GM10248 (cell line): Measurements from ENCODE around the gene ETS1.
A peak's percentile ranks its signal among the peaks of the same experiment; 100 is the strongest.

ENCODE experiments used
- CTCF ChIA-PET: fragments of 300-600 bp; sonication (Branson Sonifier 250); formaldehyde crosslinking; extraction: SDS; loops from one replicate; lab custom pipeline; 2021; ENCODE audit warnings: antibody characterized with exemption; lab: Yijun Ruan, JAX
- POLR2A ChIA-PET: fragments of 350-650 bp; sonication (Branson Sonifier 250); formaldehyde crosslinking; extraction: SDS; loops from one replicate; lab custom pipeline; 2020; ENCODE audit warnings: antibody characterized with exemption; lab: Yijun Ruan, JAX
- DNase-seq: peaks from one replicate; pipeline ENCODE4 v3.0.0; 2012; ENCODE audit errors: extremely low spot score
- CTCF ChIP-seq: IDR thresholded peaks from 2 replicates; pipeline ENCODE4 v1.5.1; 2012; ENCODE audit warnings: mild to moderate bottlenecking, low read depth; ENCODE audit errors: extremely low read depth, missing control alignments, control extremely low read depth

The ETS1 gene

GRCh38 chr11:128607819-128608218 lies 20.5 kb upstream of the ETS1 start:
- ChIA-PET POLR2A (no interaction called here), CTCF (interaction anchor here (0.7 to 8.5 kb wide), 13 partner anchors 9 to 450 kb away, joined by 3 to 62 read pairs (median 4); no protein-coding TSS in a partner anchor)
- DNase-seq, result no peak
- no peak for TF ChIP-seq CTCF

- DNase-seq, result no peak
- CTCF ChIA-PET, result interaction anchor here (1.0 to 9.2 kb wide), 15 partner anchors 8 to 447 kb away, joined by 3 to 87 read pairs (median 6); no protein-coding TSS in a partner anchor
- TF ChIP-seq CTCF, result no peak
- POLR2A ChIA-PET, result interaction anchor here (1.0 kb wide), 1 partner anchor 52 kb away, joined by 3 read pairs; no protein-coding TSS in a partner anchor
Observed at GRCh38 chr11:128604723-128605122, 17.4 kb upstream of the ETS1 start.

GRCh38 chr11:128603752-128604414 lies 16.5 kb upstream of the ETS1 start:
- peak; percentile 40 for TF ChIP-seq CTCF
- peak; percentile 25 for DNase-seq
- POLR2A ChIA-PET, result interaction anchor here (1.0 kb wide), 1 partner anchor 51 kb away, joined by 3 read pairs; no protein-coding TSS in a partner anchor
- CTCF ChIA-PET, result interaction anchor here (0.7 to 9.2 kb wide), 22 partner anchors 9 to 446 kb away, joined by 3 to 87 read pairs (median 4); partner anchors contain the start of gene ETS1

- ChIA-PET CTCF (interaction anchor here (0.9 to 9.2 kb wide), 19 partner anchors 10 to 431 kb away, joined by 3 to 87 read pairs (median 6); partner anchors contain the start of gene ETS1), POLR2A (no interaction called here)
- no peak for DNase-seq
- no peak for TF ChIP-seq CTCF
Observed at GRCh38 chr11:128603003-128603696, 15.8 kb upstream of the ETS1 start.

- DNase-seq, result no peak
- TF ChIP-seq CTCF, result no peak
- POLR2A ChIA-PET, result no interaction called here
- CTCF ChIA-PET, result interaction anchor here (1.1 to 9.2 kb wide), 7 partner anchors 9 to 442 kb away, joined by 3 to 87 read pairs (median 4); no protein-coding TSS in a partner anchor
Observed at GRCh38 chr11:128599729-128600128, 12.4 kb upstream of the ETS1 start.

- no peak for DNase-seq
- TF ChIP-seq CTCF, result no peak
- POLR2A ChIA-PET, result no interaction called here
- CTCF ChIA-PET, result interaction anchor here (0.8 to 9.2 kb wide), 9 partner anchors 8 to 427 kb away, joined by 3 to 87 read pairs (median 4); no protein-coding TSS in a partner anchor
Observed at GRCh38 chr11:128598506-128599150, 11.3 kb upstream of the ETS1 start.
